Lower leg skin (tissue), 4 donors: ENCODE data around the gene SLFNL1. TPM values are rescaled to one million over a fixed set of nuclear protein-coding genes. Genes with fewer than 3 reads are reported as not detected.

Experiments used
- DNase-seq, 2 donors: peaks; one replicate each; pipeline ENCODE4 v3.0.0-alpha.2; 2019; ENCODE audit warnings: low spot score in 2 of 2
- H3K4me3 ChIP-seq: fragments of 200-600 bp; sonication (generic); 2 replicates; pipeline ENCODE4 v1.5.1; 2017; ENCODE audit warnings: mild to moderate bottlenecking, low read depth; ENCODE audit not compliant: poor library complexity, severe bottlenecking
- CTCF ChIP-seq, 3 donors: fragments of 450-650 bp; IDR thresholded peaks; one replicate each; pipeline ENCODE4 v1.5.1; 2016; ENCODE audit warnings: antibody characterized with exemption in 3 of 3, mild to moderate bottlenecking in 3 of 3, moderate library complexity in 2 of 3
- POLR2A ChIP-seq, 2 donors: fragments of 450-650 bp; IDR thresholded peaks; one replicate each; pipeline ENCODE4 v1.6.1; 2016 to 2017; ENCODE audit warnings: antibody characterized with exemption in 2 of 2, mild to moderate bottlenecking in 1 of 2, moderate library complexity in 1 of 2
- WGBS, 2 donors: methylation state at CpG; one replicate each; pipeline ENCODE4 v1.1.5; 2018; 5-methylcytosine and 5-hydroxymethylcytosine counted together
- intact Hi-C: fragments of 100-400 bp; cut with DNase I; formaldehyde crosslinking; loops from one replicate; pipeline ENCODE4 v1.15.0; 2023; ENCODE audit warnings: low total_unique reads
- total RNA-seq, 4 donors: library from RNA; depleted of rRNA; stranded (reverse); fragments of >200 nt; gene quantifications; one replicate each; pipeline ENCODE4 v1.1.0, GENCODE V29; 2016

Gene SLFNL1
- total RNA-seq, 4 donors from 2014 or later = 0.26 TPM; not detected in 3

GRCh38 chr1:40987439-40988276 lies 33.9 kb downstream of the SLFNL1 start:
- intact Hi-C loops = no loop called here
- TF ChIP-seq POLR2A (IDR thresholded peaks at IDR 0.05) = no peak
- no peak for TF ChIP-seq CTCF (IDR thresholded peaks at IDR 0.05)
- no peak for DNase-seq
- 89 to 90% methylated on average over 9 of the region's 9 CpGs for WGBS, 2 donors
- H3K4me3 ChIP-seq = no peak overlapping the region

GRCh38 chr1:40986956-40987355 lies 34.6 kb downstream of the SLFNL1 start:
- no peak for DNase-seq
- intact Hi-C loops = no loop called here
- WGBS, 2 donors = 79 to 93% methylated on average over 3 of the region's 3 CpGs
- TF ChIP-seq CTCF (IDR thresholded peaks at IDR 0.05) (no peak), POLR2A (IDR thresholded peaks at IDR 0.05) (no peak)
- no peak overlapping the region for H3K4me3 ChIP-seq

GRCh38 chr1:40986328-40986783 lies 35.2 kb downstream of the SLFNL1 start:
- 92 to 96% methylated on average over 10 of the region's 10 CpGs for WGBS, 2 donors
- no peak overlapping the region for H3K4me3 ChIP-seq
- TF ChIP-seq POLR2A (IDR thresholded peaks at IDR 0.05) (no peak), CTCF (IDR thresholded peaks at IDR 0.05) (no peak)
- intact Hi-C loops = no loop called here
- DNase-seq = no peak

- intact Hi-C loops = no loop called here
- TF ChIP-seq POLR2A (IDR thresholded peaks at IDR 0.05) (no peak), CTCF (IDR thresholded peaks at IDR 0.05) (no peak)
- 89 to 93% methylated on average over 3 of the region's 3 CpGs for whole genome bisulfite sequencing, 2 donors
- no peak for DNase-seq
- no peak overlapping the region for H3K4me3 ChIP-seq
These were observed 35.6 kb downstream of the SLFNL1 start for GRCh38 chr1:40985875-40986274.

- no peak for TF ChIP-seq POLR2A (IDR thresholded peaks at IDR 0.05)
- no peak for TF ChIP-seq CTCF (IDR thresholded peaks at IDR 0.05)
- intact Hi-C loops = no loop called here
- no peak for DNase-seq
- H3K4me3 ChIP-seq = no peak overlapping the region
- WGBS, 2 donors = 66 to 75% methylated on average over 5 of the region's 5 CpGs
These were observed 36.4 kb downstream of the SLFNL1 start for GRCh38 chr1:40985161-40985560.
